Liver (tissue), 9 donors: ENCODE measurements around the gene DPY19L1. TPM values are rescaled to one million over a fixed set of nuclear protein-coding genes. Genes with fewer than 3 reads are reported as not detected.
"Not testable (repeated sequence)": the region's sequence is repeated elsewhere in the genome, so short reads cannot be mapped to it uniquely, and the experiment has no call there.

Experiments used
- DNase-seq: peaks from one replicate; pipeline ENCODE4 v3.0.0-alpha.2; 2017; ENCODE audit warnings: low spot score
- H3K27ac ChIP-seq, 2 donors: one replicate each; pipeline ENCODE4 v1.7.0; 2013; ENCODE audit warnings: inconsistent platforms in 2 of 2, low read length in 2 of 2, control low read depth in 1 of 2, low read depth in 1 of 2, mild to moderate bottlenecking in 1 of 2
- H3K27me3 ChIP-seq, 4 donors: one replicate each; pipeline versions ENCODE4 v1.6.1 to v1.7.0; 2013; ENCODE audit warnings: low read length in 3 of 4, inconsistent platforms in 1 of 4, mild to moderate bottlenecking in 1 of 4, moderate library complexity in 1 of 4; ENCODE audit not compliant: control insufficient read depth in 4 of 4, insufficient read depth in 4 of 4
- H3K36me3 ChIP-seq, 4 donors: one replicate each; pipeline versions ENCODE4 v1.6.1 to v1.7.0; 2013; ENCODE audit warnings: low read length in 3 of 4, mild to moderate bottlenecking in 3 of 4, low read depth in 1 of 4, moderate library complexity in 1 of 4; ENCODE audit not compliant: control insufficient read depth in 4 of 4, insufficient read depth in 3 of 4
- H3K4me1 ChIP-seq, 4 donors: one replicate each; pipeline versions ENCODE4 v1.6.1 to v1.7.0; 2013; ENCODE audit warnings: low read length in 3 of 4, mild to moderate bottlenecking in 3 of 4, moderate library complexity in 1 of 4; ENCODE audit not compliant: control insufficient read depth in 4 of 4, insufficient read depth in 4 of 4
- H3K4me3 ChIP-seq, 3 donors: one replicate each; pipeline versions ENCODE4 v1.6.1 to v1.7.0; 2013; ENCODE audit warnings: low read length in 3 of 3, control low read depth in 1 of 3, low read depth in 1 of 3, mild to moderate bottlenecking in 1 of 3
- H3K9ac ChIP-seq, 2 donors: one replicate each; pipeline ENCODE4 v1.7.0; 2013; ENCODE audit warnings: low read length in 2 of 2, mild to moderate bottlenecking in 2 of 2, moderate library complexity in 2 of 2, control low read depth in 1 of 2, low read depth in 1 of 2
- H3K9me3 ChIP-seq, 4 donors: one replicate each; pipeline versions ENCODE4 v1.6.1 to v1.7.0; 2013; ENCODE audit warnings: low read length in 3 of 4; ENCODE audit not compliant: control insufficient read depth in 4 of 4
- ATF3 ChIP-seq: IDR thresholded peaks from 2 replicates; pipeline ENCODE4 v1.6.1; 2016; ENCODE audit warnings: antibody characterized with exemption
- EGR1 ChIP-seq, 2 donors: IDR thresholded peaks; 2 replicates each; pipeline ENCODE4 v1.6.1; 2016 to 2018; ENCODE audit warnings: antibody characterized with exemption in 2 of 2, low read depth in 2 of 2
- FOXA1 ChIP-seq: IDR thresholded peaks from 2 replicates; pipeline ENCODE4 v1.6.1; 2016; ENCODE audit warnings: antibody characterized with exemption
- FOXA2 ChIP-seq: IDR thresholded peaks from 2 replicates; pipeline ENCODE4 v1.6.1; 2016; ENCODE audit warnings: antibody characterized with exemption
- HNF4A ChIP-seq, 2 donors: conservative IDR thresholded peaks; 2 replicates each; pipeline ENCODE4 v1.6.1; 2016; ENCODE audit warnings: antibody characterized with exemption in 2 of 2, mild to moderate bottlenecking in 2 of 2
- HNF4G ChIP-seq: IDR thresholded peaks from 2 replicates; pipeline ENCODE4 v1.6.1; 2016; ENCODE audit warnings: antibody characterized with exemption
- JUND ChIP-seq, 2 donors: IDR thresholded peaks; 2 replicates each; pipeline ENCODE4 v1.6.1; 2016; ENCODE audit warnings: antibody characterized with exemption in 2 of 2
- NR2F2 ChIP-seq: IDR thresholded peaks from 2 replicates; pipeline ENCODE4 v1.6.1; 2016; ENCODE audit warnings: antibody characterized with exemption
- RAD21 ChIP-seq, 2 donors: IDR thresholded peaks; 2 replicates each; pipeline ENCODE4 v1.6.1; 2016; ENCODE audit warnings: antibody characterized with exemption in 2 of 2, mild to moderate bottlenecking in 2 of 2
- RXRA ChIP-seq, 2 donors: IDR thresholded peaks; 2 replicates each; pipeline ENCODE4 v1.6.1; 2017 to 2018; ENCODE audit warnings: antibody characterized with exemption in 2 of 2, mild to moderate bottlenecking in 1 of 2
- SP1 ChIP-seq: IDR thresholded peaks from 2 replicates; pipeline ENCODE4 v1.6.1; 2018; ENCODE audit warnings: antibody characterized with exemption, mild to moderate bottlenecking
- TAF1 ChIP-seq: conservative IDR thresholded peaks from 2 replicates; pipeline ENCODE4 v1.6.1; 2016; ENCODE audit warnings: antibody characterized with exemption, mild to moderate bottlenecking
- YY1 ChIP-seq: IDR thresholded peaks from 2 replicates; pipeline ENCODE4 v1.6.1; 2016; ENCODE audit warnings: antibody characterized with exemption, mild to moderate bottlenecking
- WGBS: extraction: QIAGEN DNeasy Blood & Tissue Kit; methylation state at CpG from one replicate; pipeline ENCODE4 v1.1.7; 2013; 5-methylcytosine and 5-hydroxymethylcytosine counted together
- polyA plus RNA-seq, 2 donors: library from polyadenylated mRNA; stranded (reverse) in 1 of 2; unstranded in 1 of 2; fragments of 200-250 nt in 1 of 2; fragments of >200 nt in 1 of 2; fragmentation: Nextera tagmentation in 1 of 2; extraction: Ambion mirVana in 1 of 2; gene quantifications; one replicate each; pipeline versions ENCODE4 v1.2.1 to v1.2.3, GENCODE V29; 2013 to 2015
- total RNA-seq, 2 donors: library from RNA; depleted of rRNA; stranded (reverse); fragments of >200 nt; gene quantifications; one replicate each; pipeline ENCODE4 v1.2.3, GENCODE V29; 2014
- TF ChIP-seq, protein P1 (sequence below): IDR thresholded peaks from 2 replicates; pipeline ENCODE4 v1.6.1; 2016; ENCODE audit warnings: antibody characterized with exemption, mild to moderate bottlenecking
- TF ChIP-seq, protein P2 (sequence below): fragments of 150-350 bp; IDR thresholded peaks from 2 replicates; pipeline ENCODE4 v1.5.1; 2017; ENCODE audit warnings: improper control_type of control experiment, low read depth, low read length; ENCODE audit not compliant: missing input control
- donor health status: healthy.
- donor health status: healthy.
- donor health status: healthy.
- donor health status: healthy.
- donor health status: healthy.

DPY19L1 gene
- total and polyA plus RNA-seq, 4 donors = 3.9 to 24.2 (median 16.9) TPM

GRCh38 chr7:34949361-34949760 lies 87.9 kb downstream of the DPY19L1 start:
- TF ChIP-seq JUND (IDR thresholded peaks at IDR 0.05) = no peak
- no peak for TF ChIP-seq SP1
- no peak for TF ChIP-seq RAD21 (IDR thresholded peaks at IDR 0.05)
- TF ChIP-seq, protein P1, sequence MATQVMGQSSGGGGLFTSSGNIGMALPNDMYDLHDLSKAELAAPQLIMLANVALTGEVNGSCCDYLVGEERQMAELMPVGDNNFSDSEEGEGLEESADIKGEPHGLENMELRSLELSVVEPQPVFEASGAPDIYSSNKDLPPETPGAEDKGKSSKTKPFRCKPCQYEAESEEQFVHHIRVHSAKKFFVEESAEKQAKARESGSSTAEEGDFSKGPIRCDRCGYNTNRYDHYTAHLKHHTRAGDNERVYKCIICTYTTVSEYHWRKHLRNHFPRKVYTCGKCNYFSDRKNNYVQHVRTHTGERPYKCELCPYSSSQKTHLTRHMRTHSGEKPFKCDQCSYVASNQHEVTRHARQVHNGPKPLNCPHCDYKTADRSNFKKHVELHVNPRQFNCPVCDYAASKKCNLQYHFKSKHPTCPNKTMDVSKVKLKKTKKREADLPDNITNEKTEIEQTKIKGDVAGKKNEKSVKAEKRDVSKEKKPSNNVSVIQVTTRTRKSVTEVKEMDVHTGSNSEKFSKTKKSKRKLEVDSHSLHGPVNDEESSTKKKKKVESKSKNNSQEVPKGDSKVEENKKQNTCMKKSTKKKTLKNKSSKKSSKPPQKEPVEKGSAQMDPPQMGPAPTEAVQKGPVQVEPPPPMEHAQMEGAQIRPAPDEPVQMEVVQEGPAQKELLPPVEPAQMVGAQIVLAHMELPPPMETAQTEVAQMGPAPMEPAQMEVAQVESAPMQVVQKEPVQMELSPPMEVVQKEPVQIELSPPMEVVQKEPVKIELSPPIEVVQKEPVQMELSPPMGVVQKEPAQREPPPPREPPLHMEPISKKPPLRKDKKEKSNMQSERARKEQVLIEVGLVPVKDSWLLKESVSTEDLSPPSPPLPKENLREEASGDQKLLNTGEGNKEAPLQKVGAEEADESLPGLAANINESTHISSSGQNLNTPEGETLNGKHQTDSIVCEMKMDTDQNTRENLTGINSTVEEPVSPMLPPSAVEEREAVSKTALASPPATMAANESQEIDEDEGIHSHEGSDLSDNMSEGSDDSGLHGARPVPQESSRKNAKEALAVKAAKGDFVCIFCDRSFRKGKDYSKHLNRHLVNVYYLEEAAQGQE = no peak
- TF ChIP-seq HNF4A (conservative IDR thresholded peaks at IDR 0.05) = no peak
- TF ChIP-seq ATF3 = no peak
- no peak for TF ChIP-seq FOXA1
- H3K4me1 ChIP-seq = no peaks in the 10 kb centered on the region

DNA sequence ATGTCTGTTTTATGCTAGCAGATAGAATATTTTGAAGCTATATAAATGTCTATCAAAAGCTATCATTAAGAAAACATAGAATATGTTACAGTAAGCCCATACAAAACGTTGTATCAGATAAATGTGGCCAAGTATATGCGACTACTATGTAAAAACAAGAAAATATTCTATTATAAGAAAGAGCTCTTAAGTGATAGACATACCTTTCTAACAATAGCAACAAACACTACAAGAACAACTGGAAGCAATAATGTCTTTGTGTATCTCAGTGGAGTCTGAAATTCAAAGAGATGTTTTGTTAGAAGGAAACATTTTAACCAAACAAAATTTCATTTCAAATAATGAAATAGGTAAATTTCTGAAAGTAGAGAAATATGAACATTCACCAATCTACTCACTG lies 89.9 kb downstream of the DPY19L1 start:
- H3K4me1 ChIP-seq, H3K27me3 ChIP-seq, DNase-seq, H3K4me3 ChIP-seq, H3K36me3 ChIP-seq, H3K27ac ChIP-seq, H3K9ac ChIP-seq, H3K9me3 ChIP-seq: not testable (repeated sequence)
- WGBS = 81% methylated on average over 2 of the region's 2 CpGs

More at GRCh38 chr7:34949361-34949760, 87.9 kb downstream of the DPY19L1 start:
- peaks cover 0 to 3% (median 0%) of the 10 kb centered on the region in 4 donors for H3K36me3 ChIP-seq
- no peaks in the 10 kb centered on the region for H3K27me3 ChIP-seq
- H3K9me3 ChIP-seq = no peaks in the 10 kb centered on the region
- no peak overlapping the region for H3K27ac ChIP-seq
- H3K4me3 ChIP-seq = no peak overlapping the region
- no peak overlapping the region for H3K9ac ChIP-seq
- no peak for DNase-seq

GRCh38 chr7:34946486-34946885 lies 90.8 kb downstream of the DPY19L1 start:
- no peak for TF ChIP-seq SP1
- TF ChIP-seq, protein P1 = no peak
- TF ChIP-seq, protein P2, sequence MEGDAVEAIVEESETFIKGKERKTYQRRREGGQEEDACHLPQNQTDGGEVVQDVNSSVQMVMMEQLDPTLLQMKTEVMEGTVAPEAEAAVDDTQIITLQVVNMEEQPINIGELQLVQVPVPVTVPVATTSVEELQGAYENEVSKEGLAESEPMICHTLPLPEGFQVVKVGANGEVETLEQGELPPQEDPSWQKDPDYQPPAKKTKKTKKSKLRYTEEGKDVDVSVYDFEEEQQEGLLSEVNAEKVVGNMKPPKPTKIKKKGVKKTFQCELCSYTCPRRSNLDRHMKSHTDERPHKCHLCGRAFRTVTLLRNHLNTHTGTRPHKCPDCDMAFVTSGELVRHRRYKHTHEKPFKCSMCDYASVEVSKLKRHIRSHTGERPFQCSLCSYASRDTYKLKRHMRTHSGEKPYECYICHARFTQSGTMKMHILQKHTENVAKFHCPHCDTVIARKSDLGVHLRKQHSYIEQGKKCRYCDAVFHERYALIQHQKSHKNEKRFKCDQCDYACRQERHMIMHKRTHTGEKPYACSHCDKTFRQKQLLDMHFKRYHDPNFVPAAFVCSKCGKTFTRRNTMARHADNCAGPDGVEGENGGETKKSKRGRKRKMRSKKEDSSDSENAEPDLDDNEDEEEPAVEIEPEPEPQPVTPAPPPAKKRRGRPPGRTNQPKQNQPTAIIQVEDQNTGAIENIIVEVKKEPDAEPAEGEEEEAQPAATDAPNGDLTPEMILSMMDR = no peak
- no peak for TF ChIP-seq TAF1
- TF ChIP-seq RXRA (IDR thresholded peaks at IDR 0.05) = no peak
- TF ChIP-seq YY1 = no peak
- no peak for TF ChIP-seq FOXA1
- TF ChIP-seq FOXA2 = no peak
- TF ChIP-seq ATF3 = no peak
- TF ChIP-seq HNF4G = no peak
- no peak for TF ChIP-seq NR2F2
- TF ChIP-seq RAD21 (IDR thresholded peaks at IDR 0.05) = no peak
- no peak for TF ChIP-seq EGR1 (IDR thresholded peaks at IDR 0.05; ENCODE audit: low read depth in 2 of 2)
- H3K9ac ChIP-seq = no peak overlapping the region
- no peak overlapping the region for H3K4me3 ChIP-seq
- H3K27me3 ChIP-seq = no peaks in the 10 kb centered on the region
- no peaks in the 10 kb centered on the region for H3K4me1 ChIP-seq
- WGBS = 85% methylated on average over 4 of the region's 4 CpGs
- H3K36me3 ChIP-seq = peaks cover 0 to 5% (median 0%) of the 10 kb centered on the region in 4 donors
- H3K9me3 ChIP-seq = no peaks in the 10 kb centered on the region
- DNase-seq = no peak
- no peak overlapping the region for H3K27ac ChIP-seq

- H3K36me3 ChIP-seq, H3K9me3 ChIP-seq, H3K4me3 ChIP-seq, H3K27me3 ChIP-seq, H3K27ac ChIP-seq, H3K4me1 ChIP-seq, H3K9ac ChIP-seq, DNase-seq: not testable (repeated sequence)
- WGBS = 88% methylated on average over 7 of the region's 7 CpGs
These were observed 91.3 kb downstream of the DPY19L1 start for GRCh38 chr7:34945894-34946477.
